Stimulated activated CD8-positive, alpha-beta memory T cell treated with anti-CD3 and anti-CD28 coated beads, Interleukin-2, amount 100 ng/mL, for 1 hour (primary cell): ENCODE results near the gene SLC9A5.

Experiments used
- DNase-seq, 2 donors: peaks; one replicate each; pipeline ENCODE4 v3.0.0-alpha.2; 2020; ENCODE audit warnings: low read depth in 2 of 2

SLC9A5 gene

GRCh38 chr16:67215706-67216105 is 33.1 kb upstream of the SLC9A5 start:
- DNase-seq = no peak

- DNase-seq = no peak
These were observed 31.9 kb upstream of the SLC9A5 start for GRCh38 chr16:67216612-67217490.

- DNase-seq = no peak
These were observed 24.8 kb upstream of the SLC9A5 start for GRCh38 chr16:67223992-67224391.

GRCh38 chr16:67226295-67226803 is 22.4 kb upstream of the SLC9A5 start:
- no peak for DNase-seq

- DNase-seq = peak; percentile 95 to 97
These were observed 21.8 kb upstream of the SLC9A5 start, which contains the start of gene TMEM208 for GRCh38 chr16:67226804-67227566. Gene TMEM208 (plus strand): TSS chr16:67227130. CDS start chr16:67227219, 89 bp downstream.

- DNase-seq = no peak
These were observed 21.2 kb upstream of the SLC9A5 start for GRCh38 chr16:67227567-67227921.

- DNase-seq = no peak
These were observed 20.6 kb upstream of the SLC9A5 start for GRCh38 chr16:67228034-67228785.

- DNase-seq = no peak
These were observed 19.9 kb upstream of the SLC9A5 start for GRCh38 chr16:67228905-67229304.

- DNase-seq = no peak
These were observed 18.6 kb upstream of the SLC9A5 start for GRCh38 chr16:67229906-67230808.

- DNase-seq = no peak
These were observed 17.7 kb upstream of the SLC9A5 start for GRCh38 chr16:67230809-67231660.

GRCh38 chr16:67233596-67233995 is 15.2 kb upstream of the SLC9A5 start:
- DNase-seq = no peak

GRCh38 chr16:67234180-67234597 is 14.6 kb upstream of the SLC9A5 start:
- DNase-seq = no peak

- DNase-seq = peak in 1 of 2 donors; percentile 9
These were observed 12.8 kb upstream of the SLC9A5 start for GRCh38 chr16:67235816-67236562.

- peak in 1 of 2 donors; percentile 45 for DNase-seq
These were observed 12.0 kb upstream of the SLC9A5 start for GRCh38 chr16:67236563-67237395.

GRCh38 chr16:67237396-67238277 is 11.1 kb upstream of the SLC9A5 start:
- DNase-seq = no peak

GRCh38 chr16:67238278-67238575 is 10.6 kb upstream of the SLC9A5 start:
- no peak for DNase-seq

GRCh38 chr16:67238806-67239470 is 9.8 kb upstream of the SLC9A5 start:
- DNase-seq = no peak
